ENCODE measurements around the gene SIRT7.

- TF ChIP-seq CTCF (conservative IDR thresholded peaks at IDR 0.05) (no peak), EZH2 (IDR thresholded peaks at IDR 0.05; ENCODE audit: low read depth) (no peak)
Observed at GRCh38 chr17:81863833-81864768, 53.9 kb downstream of the SIRT7 start.
